NB4 (cell line): ENCODE results near the gene MAP3K5.

ENCODE experiments used
- CTCF ChIP-seq: IDR thresholded peaks from one replicate; pipeline ENCODE4 v1.5.1; 2012; ENCODE audit warnings: low read depth, low read length
- MYC ChIP-seq: IDR thresholded peaks from 2 replicates; pipeline ENCODE4 v1.6.1; 2011; ENCODE audit warnings: low read depth, low read length
- POLR2A ChIP-seq: IDR thresholded peaks from 2 replicates; pipeline ENCODE4 v1.6.1; 2011; ENCODE audit warnings: mild to moderate bottlenecking; ENCODE audit not compliant: insufficient read length; ENCODE audit errors: extremely low read depth

DNA sequence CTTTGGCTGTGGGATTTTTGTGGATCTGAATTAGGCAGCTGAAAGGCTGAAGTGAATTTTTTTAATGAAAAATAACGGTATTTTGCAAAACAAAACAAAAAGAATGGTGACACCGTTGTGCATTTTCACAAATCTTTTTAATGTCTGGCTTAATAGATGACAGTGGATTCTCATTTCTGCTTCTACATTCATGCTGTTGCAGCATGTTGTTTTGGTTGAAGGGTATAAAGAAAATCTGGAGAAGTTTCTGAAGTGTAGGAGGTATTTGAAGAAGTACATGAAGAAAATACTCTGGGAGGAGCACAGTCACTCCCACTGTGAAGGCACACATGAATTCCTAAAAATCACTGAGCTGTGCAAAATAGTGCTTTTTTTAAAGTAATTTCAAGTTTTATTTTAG, 3.1 kb upstream of the MAP3K5 start:
- TF ChIP-seq CTCF (no peak), POLR2A (no peak), MYC (no peak)
